Keratinocyte (primary cell): ENCODE data around the gene SETD2. TPM values are rescaled to one million over a fixed set of nuclear protein-coding genes. Genes with fewer than 3 reads are reported as not detected.

Experiments
- DNase-seq: peaks from one replicate; pipeline ENCODE4 v3.0.0-alpha.2; 2011; ENCODE audit warnings: low read depth, missing footprints, low spot score
- FAIRE-seq: peaks from 2 replicates; lab custom pipeline; 2011; peaks lifted over from hg19 to GRCh38; lab: Jason Lieb, UNC
- H2AFZ ChIP-seq: 2 replicates; pipeline ENCODE4 v1.6.0; 2012; ENCODE audit warnings: low read length, control low read depth, inconsistent platforms; ENCODE audit not compliant: control insufficient read depth
- H3K27ac ChIP-seq: 2 replicates; pipeline ENCODE4 v1.5.1; 2011; ENCODE audit warnings: low read length; ENCODE audit not compliant: control insufficient read depth, insufficient read depth
- H3K27me3 ChIP-seq: 3 replicates; pipeline ENCODE4 v1.6.0; 2011; ENCODE audit warnings: low read length; ENCODE audit not compliant: control insufficient read depth, insufficient read depth; ENCODE audit errors: extremely low read depth
- H3K36me3 ChIP-seq, 2 experiments: 2 replicates in 1 of 2; 3 replicates in 1 of 2; pipeline ENCODE4 v1.5.1; 2011; ENCODE audit warnings: low read length in 2 of 2, mild to moderate bottlenecking in 1 of 2; ENCODE audit not compliant: control insufficient read depth in 2 of 2, insufficient read depth in 2 of 2; ENCODE audit errors: extremely low read depth in 1 of 2
- H3K4me1 ChIP-seq: 3 replicates; pipeline ENCODE4 v1.5.1; 2011; ENCODE audit warnings: low read length; ENCODE audit not compliant: control insufficient read depth, insufficient read depth; ENCODE audit errors: extremely low read depth
- H3K4me2 ChIP-seq: 3 replicates; pipeline ENCODE4 v1.6.0; 2011; ENCODE audit warnings: low read depth, low read length; ENCODE audit not compliant: control insufficient read depth, insufficient read depth; ENCODE audit errors: extremely low read depth
- H3K4me3 ChIP-seq, 3 experiments: fragments of 200-600 bp in 1 of 3; sonication (generic) in 1 of 3; 2 replicates in 2 of 3; 3 replicates in 1 of 3; pipeline ENCODE4 v1.5.1; 2011 to 2016; ENCODE audit warnings: low read length in 3 of 3, mild to moderate bottlenecking in 3 of 3, control low read depth in 2 of 3, inconsistent platforms in 1 of 3, low read depth in 1 of 3, mixed read lengths in 1 of 3, mixed run types in 1 of 3, moderate library complexity in 1 of 3; ENCODE audit not compliant: control insufficient read depth in 2 of 3, insufficient read depth in 2 of 3; ENCODE audit errors: extremely low read depth in 1 of 3
- H3K79me2 ChIP-seq: 2 replicates; pipeline ENCODE4 v1.6.0; 2012; ENCODE audit warnings: low read length; ENCODE audit not compliant: control insufficient read depth, insufficient read depth
- H3K9ac ChIP-seq: 3 replicates; pipeline ENCODE4 v1.6.0; 2011; ENCODE audit warnings: low read length; ENCODE audit not compliant: control insufficient read depth, insufficient read depth; ENCODE audit errors: extremely low read depth
- H3K9me1 ChIP-seq: 3 replicates; pipeline ENCODE4 v1.6.0; 2011; ENCODE audit warnings: low read length; ENCODE audit not compliant: control insufficient read depth, insufficient read depth; ENCODE audit errors: extremely low read depth
- H3K9me3 ChIP-seq: 2 replicates; pipeline ENCODE4 v1.5.1; 2012; ENCODE audit warnings: low read depth, low read length; ENCODE audit not compliant: control insufficient read depth
- H4K20me1 ChIP-seq: 3 replicates; pipeline ENCODE4 v1.6.0; 2011; ENCODE audit warnings: low read length; ENCODE audit not compliant: control insufficient read depth, insufficient read depth; ENCODE audit errors: extremely low read depth
- EZH2 ChIP-seq: IDR thresholded peaks from one replicate; pipeline ENCODE4 v1.6.1; 2012; ENCODE audit warnings: inconsistent platforms, mild to moderate bottlenecking, low read length, moderate library complexity
- dilution Hi-C: fragments of 300-500 bp; cut with MboI; formaldehyde crosslinking; loops from one replicate; pipeline ENCODE4 v1.7.0; 2020; ENCODE audit warnings: low sequenced_read_pairs; ENCODE audit not compliant: extremely low pct_ligation_motif_present
- polyA plus RNA-seq, 5 experiments: library from polyadenylated mRNA; depleted of rRNA in 3 of 5; stranded (reverse) in 3 of 5; stranded (forward) in 1 of 5; unstranded in 1 of 5; fragments of >200 nt; gene quantifications; 1 replicate in 1 of 5; 2 replicates in 3 of 5; 3 replicates in 1 of 5; pipeline versions ENCODE4 v1.2.1 to v1.2.3, GENCODE V29; 2011 to 2012; ENCODE audit warnings: missing spikeins in 2 of 5, low read depth in 1 of 5, low replicate concordance in 1 of 5
- TF ChIP-seq, protein P1 (sequence below), 3 experiments: IDR thresholded peaks in 1 of 3; conservative IDR thresholded peaks in 1 of 3; optimal IDR thresholded peaks in 1 of 3; 2 replicates in 2 of 3; 3 replicates in 1 of 3; pipeline versions ENCODE3 to v1.5.1; 2011; ENCODE audit warnings: low read length in 3 of 3, mild to moderate bottlenecking in 3 of 3, moderate library complexity in 2 of 3, control low read depth in 1 of 3, inconsistent platforms in 1 of 3; ENCODE audit not compliant: insufficient read depth in 2 of 3; ENCODE audit errors: extremely low read depth in 1 of 3

SETD2 gene
- polyA plus RNA-seq, 1 donor (not counting 4 experiments of a cell fraction or from before 2014, with no cell fraction given), result 23.3 TPM

DNA sequence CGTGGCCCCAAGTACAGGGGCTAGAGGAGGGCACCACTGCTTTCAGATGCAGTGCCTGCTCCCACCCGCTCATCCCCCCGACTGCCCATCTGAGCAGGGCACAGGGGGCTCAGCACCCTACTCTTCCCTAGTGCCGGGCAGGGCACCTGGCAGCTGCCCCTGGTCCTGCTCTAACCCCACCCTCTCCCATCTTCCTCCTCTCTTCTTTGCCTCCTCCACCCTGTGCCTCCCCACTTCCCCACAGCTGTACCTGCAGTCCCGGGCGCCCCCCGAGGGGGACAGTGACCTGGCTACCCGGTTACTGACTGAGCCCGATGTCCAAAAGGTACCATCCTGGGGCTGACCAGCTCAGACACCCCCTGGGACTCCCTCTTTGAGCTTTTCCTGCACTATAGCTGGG is 171.7 kb downstream of the SETD2 start:
- Histone ChIP-seq H3K27ac (no peak overlapping the region), H2AFZ (no peak overlapping the region), H3K36me3 (peaks cover 25 to 36% of the 10 kb centered on the region in 2 experiments), H4K20me1 (no peaks in the 10 kb centered on the region), H3K9ac (no peak overlapping the region), H3K9me1 (no peaks in the 10 kb centered on the region), H3K9me3 (no peaks in the 10 kb centered on the region), H3K79me2 (no peaks in the 10 kb centered on the region), H3K27me3 (no peaks in the 10 kb centered on the region), H3K4me1 (peaks cover 18% of the 10 kb centered on the region), H3K4me2 (no peak overlapping the region), H3K4me3 (no peak overlapping the region)
- dilution Hi-C loops, result no loop called here
- no peak for DNase-seq
- TF ChIP-seq, protein P1, sequence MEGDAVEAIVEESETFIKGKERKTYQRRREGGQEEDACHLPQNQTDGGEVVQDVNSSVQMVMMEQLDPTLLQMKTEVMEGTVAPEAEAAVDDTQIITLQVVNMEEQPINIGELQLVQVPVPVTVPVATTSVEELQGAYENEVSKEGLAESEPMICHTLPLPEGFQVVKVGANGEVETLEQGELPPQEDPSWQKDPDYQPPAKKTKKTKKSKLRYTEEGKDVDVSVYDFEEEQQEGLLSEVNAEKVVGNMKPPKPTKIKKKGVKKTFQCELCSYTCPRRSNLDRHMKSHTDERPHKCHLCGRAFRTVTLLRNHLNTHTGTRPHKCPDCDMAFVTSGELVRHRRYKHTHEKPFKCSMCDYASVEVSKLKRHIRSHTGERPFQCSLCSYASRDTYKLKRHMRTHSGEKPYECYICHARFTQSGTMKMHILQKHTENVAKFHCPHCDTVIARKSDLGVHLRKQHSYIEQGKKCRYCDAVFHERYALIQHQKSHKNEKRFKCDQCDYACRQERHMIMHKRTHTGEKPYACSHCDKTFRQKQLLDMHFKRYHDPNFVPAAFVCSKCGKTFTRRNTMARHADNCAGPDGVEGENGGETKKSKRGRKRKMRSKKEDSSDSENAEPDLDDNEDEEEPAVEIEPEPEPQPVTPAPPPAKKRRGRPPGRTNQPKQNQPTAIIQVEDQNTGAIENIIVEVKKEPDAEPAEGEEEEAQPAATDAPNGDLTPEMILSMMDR (optimal IDR thresholded peaks at IDR 0.05 in 1 of 3, IDR thresholded peaks at IDR 0.05 in 1 of 3, conservative IDR thresholded peaks at IDR 0.05 in 1 of 3; ENCODE audit: extremely low read depth in 1 of 3, insufficient read depth in 2 of 3, low read length in 3 of 3), result no peak
- TF ChIP-seq EZH2, result no peak
- no peak for FAIRE-seq

DNA sequence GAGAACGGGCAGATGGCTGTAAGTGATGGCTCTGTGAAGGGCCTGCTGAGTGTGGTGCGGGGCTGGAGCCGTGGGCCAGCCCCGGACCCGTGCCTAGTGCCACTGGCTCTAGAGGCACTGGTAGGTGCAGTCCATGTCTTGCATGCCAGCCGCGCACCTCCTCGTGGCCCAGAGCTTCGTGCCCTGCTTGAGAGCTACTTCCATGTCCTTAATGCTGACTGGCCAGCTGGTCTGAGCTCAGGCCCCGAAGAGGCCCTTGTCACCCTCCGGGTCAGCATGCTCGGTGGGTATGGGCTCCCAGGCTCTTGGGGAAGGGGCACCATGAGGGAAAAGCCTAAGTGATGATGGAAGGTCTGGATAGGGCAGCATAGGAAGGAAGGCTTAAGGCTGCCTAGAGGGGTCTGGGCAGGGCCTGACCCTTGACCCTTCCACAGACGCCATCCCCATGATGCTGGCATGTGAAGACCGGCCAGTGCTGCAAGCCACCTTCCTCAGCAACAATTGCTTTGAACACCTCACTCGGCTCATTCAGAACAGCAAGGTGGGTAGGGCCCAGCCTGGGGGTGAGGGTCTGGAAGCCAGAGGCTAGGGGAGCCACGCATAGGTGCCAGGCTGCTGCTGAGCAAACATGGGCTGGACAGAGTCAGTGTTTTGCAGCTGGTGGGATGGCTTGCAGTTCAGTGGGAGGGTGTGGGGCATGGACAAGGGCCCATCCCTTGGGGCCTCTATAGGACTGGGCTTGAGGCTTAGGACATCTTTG is 172.3 kb downstream of the SETD2 start:
- H3K27ac ChIP-seq, result no peak overlapping the region
- TF ChIP-seq EZH2, result no peak
- TF ChIP-seq, protein P1 (optimal IDR thresholded peaks at IDR 0.05 in 1 of 3, IDR thresholded peaks at IDR 0.05 in 1 of 3, conservative IDR thresholded peaks at IDR 0.05 in 1 of 3; ENCODE audit: extremely low read depth in 1 of 3, insufficient read depth in 2 of 3, low read length in 3 of 3), result no peak
- H3K79me2 ChIP-seq, result no peaks in the 10 kb centered on the region
- no peaks in the 10 kb centered on the region for H3K9me3 ChIP-seq
- peaks cover 25 to 34% of the 10 kb centered on the region in 2 experiments for H3K36me3 ChIP-seq
- DNase-seq (no peak), FAIRE-seq (no peak)
- H3K9ac ChIP-seq, result no peak overlapping the region
- no peaks in the 10 kb centered on the region for H3K27me3 ChIP-seq
- no peak overlapping the region for H3K4me2 ChIP-seq
- no peak overlapping the region for H3K4me3 ChIP-seq
- no peaks in the 10 kb centered on the region for H3K9me1 ChIP-seq
- no peak overlapping the region for H2AFZ ChIP-seq
- dilution Hi-C loops, result no loop called here
- peaks cover 18% of the 10 kb centered on the region for H3K4me1 ChIP-seq
- H4K20me1 ChIP-seq, result no peaks in the 10 kb centered on the region
